Ovary (tissue), 3 donors: ENCODE data around the gene KEAP1.

Experiments
- EP300 ChIP-seq: sonication (generic); formaldehyde crosslinking; IDR thresholded peaks from one replicate; pipeline ENCODE4 v1.6.1; 2017; ENCODE audit warnings: antibody characterized with exemption
- POLR2A ChIP-seq: fragments of 450-650 bp; IDR thresholded peaks from one replicate; pipeline ENCODE4 v1.6.1; 2017; ENCODE audit warnings: antibody characterized with exemption, mild to moderate bottlenecking, moderate library complexity
- TF ChIP-seq, protein P1 (sequence below), 3 donors: fragments of 450-650 bp in 2 of 3; fragments of 200-600 bp in 1 of 3; IDR thresholded peaks; one replicate each; pipeline versions ENCODE4 v1.5.1 to v1.8.0; 2016 to 2022; ENCODE audit warnings: antibody characterized with exemption in 3 of 3, mild to moderate bottlenecking in 1 of 3
- donor health status: DM: no; HTN: no; CAD: no.

DNA sequence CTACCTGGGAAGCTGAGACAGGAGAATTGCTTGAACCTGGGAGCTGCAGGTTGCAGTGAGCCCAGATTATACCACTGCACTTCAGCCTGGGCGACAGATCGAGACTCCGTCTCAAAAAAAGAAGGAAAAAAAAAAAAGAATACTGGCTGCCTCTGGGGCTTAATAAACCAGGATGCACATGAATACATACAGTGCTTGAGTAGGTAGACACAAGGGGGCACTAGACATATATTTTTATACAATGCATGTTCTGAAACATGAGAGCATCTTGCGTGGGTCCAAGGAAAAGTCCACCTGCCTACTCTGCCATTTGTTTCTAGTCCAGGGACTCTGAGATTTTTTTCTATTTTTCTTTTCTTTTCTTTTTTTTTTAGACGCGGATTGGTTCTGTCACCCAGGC, 31.2 kb downstream of the KEAP1 start:
- TF ChIP-seq, protein P1, sequence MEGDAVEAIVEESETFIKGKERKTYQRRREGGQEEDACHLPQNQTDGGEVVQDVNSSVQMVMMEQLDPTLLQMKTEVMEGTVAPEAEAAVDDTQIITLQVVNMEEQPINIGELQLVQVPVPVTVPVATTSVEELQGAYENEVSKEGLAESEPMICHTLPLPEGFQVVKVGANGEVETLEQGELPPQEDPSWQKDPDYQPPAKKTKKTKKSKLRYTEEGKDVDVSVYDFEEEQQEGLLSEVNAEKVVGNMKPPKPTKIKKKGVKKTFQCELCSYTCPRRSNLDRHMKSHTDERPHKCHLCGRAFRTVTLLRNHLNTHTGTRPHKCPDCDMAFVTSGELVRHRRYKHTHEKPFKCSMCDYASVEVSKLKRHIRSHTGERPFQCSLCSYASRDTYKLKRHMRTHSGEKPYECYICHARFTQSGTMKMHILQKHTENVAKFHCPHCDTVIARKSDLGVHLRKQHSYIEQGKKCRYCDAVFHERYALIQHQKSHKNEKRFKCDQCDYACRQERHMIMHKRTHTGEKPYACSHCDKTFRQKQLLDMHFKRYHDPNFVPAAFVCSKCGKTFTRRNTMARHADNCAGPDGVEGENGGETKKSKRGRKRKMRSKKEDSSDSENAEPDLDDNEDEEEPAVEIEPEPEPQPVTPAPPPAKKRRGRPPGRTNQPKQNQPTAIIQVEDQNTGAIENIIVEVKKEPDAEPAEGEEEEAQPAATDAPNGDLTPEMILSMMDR (IDR thresholded peaks at IDR 0.05): no peak
- TF ChIP-seq POLR2A: no peak
- TF ChIP-seq EP300: no peak
